Measurements from ENCODE around the gene DSC2.
"Not testable (repeated sequence)": the region's sequence is repeated elsewhere in the genome, so short reads cannot be mapped to it uniquely, and the experiment has no call there.

DSC2 gene

DNA sequence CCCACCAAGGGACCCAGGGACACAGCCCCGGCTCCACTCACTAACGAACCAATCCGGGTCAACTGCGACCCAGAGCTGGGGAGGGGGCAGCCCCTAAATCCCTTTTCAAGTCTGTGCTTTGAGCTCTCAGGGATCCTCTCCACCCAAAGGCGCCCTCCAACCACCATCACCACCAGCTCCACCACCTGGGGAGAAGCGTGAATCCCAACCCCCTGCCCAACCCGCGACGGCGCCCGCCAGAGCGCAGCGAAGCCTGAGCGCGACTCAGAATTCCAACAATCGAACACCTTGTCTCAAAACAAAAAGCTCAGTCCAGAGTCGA lies 60.2 kb downstream of the DSC2 start:
- no peak for DNase-seq

DNA sequence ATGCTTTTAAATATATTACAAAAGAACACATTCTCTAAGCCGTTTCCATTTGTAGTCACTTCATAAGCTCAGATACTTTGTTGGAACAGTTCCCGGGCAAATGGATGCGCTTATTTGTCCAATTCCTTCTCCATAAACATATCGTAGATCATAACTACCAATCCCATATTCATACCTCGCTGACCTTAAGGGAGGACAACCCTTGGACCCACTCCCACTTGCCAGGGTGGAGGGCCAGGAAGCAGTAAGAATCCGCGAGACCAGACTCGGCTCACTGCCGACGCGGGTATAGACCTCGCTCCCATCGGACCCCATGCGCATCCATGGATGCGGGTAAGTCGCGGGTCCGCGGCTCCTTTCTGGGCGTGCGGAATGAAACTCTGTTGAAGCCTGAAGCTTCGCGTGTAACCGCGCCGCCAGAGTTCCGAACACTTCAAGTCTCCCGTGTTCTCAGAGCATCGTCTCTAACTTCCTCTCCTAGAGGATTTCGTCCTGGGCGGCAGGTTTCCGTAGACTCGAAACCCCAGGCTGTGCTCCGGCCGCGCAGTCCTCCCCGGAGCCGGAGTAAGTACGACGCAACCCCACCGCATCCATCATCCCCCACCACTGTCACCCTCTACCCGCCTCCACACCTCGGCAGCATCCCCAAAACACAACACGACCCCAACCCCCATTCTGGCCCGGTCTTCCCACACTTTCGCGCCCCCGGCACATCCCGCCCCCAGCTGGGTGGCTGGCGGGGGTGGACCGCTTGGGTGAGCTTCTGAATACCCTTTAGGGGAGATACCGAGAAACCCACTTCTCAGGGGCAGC lies 60.7 kb downstream of the DSC2 start:
- no peak for DNase-seq

DNA sequence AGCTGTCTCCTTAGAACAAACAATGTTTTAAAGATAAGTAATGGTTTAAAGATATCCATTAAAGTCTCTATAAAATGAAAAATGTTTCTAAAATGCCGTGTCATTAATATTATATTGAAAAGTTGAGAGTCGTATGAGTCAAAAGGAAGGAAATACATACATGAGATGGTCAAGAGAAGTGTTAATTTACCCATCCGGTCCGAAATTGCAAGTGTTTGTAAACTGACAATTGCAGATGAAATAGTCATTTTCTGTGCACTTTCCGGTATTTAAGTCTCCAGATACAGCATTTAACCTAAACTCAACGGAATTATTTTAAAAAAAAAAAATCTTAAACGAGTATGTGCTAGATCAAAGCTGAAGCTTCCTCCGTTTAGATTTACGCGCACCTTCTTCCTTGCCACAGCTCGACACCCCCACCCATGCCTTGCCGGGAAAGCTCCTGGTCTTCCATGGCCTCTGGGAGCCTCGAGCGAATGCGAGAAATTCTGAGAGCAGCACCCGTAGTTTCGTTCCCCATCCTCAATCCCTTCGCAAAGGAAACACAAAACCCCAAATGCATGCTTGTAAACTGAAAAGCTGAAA lies 61.4 kb downstream of the DSC2 start:
- DNase-seq: no peak

DNA sequence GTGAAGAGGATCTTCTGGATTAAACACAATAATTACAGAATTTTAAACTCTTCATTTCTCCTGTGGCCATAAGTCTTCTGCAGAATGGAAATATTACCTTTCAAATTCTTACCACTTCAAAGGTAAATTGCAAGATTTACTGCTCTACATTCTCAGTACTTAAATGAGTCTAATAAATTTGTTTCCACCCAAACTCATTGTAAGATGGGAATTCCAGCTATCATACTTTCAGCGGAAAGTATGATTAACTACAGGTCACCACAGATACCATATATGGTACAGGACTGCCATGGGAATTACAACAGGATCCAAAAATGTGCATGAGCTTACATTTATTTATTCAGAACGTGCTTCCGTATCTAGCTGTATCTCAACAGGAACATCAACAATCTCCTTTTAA lies 62.8 kb downstream of the DSC2 start:
- no peak for DNase-seq

DNA sequence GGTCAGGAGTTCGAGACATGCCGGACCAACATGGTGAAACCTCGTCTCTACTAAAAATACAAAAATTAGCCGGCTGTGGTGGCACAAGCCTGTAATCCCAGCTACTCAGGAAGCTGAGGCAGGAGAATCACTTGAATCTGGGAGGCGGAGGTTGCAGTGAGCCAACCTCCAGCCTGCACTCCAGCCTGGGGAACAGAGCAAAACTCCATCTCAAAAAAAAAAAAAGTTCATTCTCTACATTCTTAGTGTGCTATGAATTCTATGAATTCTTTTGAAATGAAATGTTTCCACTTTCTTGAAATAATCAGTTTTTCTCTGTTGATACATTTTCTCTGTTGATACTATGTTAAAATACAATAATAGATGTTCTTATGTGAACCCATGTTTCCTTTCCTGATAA lies 64.5 kb downstream of the DSC2 start:
- not testable (repeated sequence) for DNase-seq

DNA sequence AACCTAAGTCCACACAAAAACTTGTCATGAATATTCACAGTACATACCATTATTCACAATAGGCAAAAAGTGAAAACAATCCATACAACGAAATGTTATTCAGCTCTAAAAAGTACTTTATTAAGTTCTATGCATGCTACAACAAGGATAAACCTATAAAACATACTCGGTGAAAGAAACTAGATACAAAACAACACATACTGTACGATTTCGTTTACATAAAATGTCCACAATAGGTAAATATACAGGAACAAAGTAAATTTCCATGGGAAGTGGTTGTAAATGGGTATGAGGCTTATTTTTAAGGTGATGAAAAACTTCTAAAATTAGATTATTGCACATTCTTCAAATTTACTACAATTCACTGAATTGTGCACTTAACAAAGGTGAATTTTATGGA lies 67.7 kb downstream of the DSC2 start:
- DNase-seq: no peak

DNA sequence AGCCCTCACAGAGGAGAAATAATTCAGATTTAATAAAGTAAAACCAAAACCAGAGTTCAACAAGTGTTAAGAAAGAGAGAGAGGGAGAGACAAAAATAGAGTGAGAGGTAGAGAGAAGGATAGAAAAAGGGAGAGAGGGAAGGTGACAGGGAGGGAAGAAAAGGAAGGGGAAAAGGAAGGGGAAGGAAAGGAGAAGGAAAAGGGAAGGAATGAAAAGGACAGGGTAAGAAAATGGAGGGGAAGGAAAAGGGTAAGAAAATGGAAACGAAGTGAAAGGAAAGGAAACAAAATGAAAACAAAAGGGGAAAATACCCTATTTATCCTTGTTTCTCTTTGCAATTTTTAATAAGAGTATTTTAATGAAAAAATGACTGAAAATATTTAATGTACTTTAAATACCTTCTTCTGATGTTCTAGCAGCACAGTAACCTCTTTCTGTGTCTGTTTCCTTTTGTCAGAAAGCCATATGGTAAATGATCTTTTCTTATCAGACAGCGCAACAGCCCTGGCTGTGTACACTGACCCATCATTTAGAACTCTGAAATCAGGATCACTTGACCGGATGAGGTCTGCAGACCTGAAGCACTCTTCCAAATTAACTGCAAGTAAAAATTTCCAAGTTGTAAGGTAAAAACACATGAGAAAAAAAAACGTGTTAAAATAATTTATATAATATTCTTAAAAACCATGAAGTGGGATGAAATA lies 71.5 kb downstream of the DSC2 start:
- DNase-seq: no peak

DNA sequence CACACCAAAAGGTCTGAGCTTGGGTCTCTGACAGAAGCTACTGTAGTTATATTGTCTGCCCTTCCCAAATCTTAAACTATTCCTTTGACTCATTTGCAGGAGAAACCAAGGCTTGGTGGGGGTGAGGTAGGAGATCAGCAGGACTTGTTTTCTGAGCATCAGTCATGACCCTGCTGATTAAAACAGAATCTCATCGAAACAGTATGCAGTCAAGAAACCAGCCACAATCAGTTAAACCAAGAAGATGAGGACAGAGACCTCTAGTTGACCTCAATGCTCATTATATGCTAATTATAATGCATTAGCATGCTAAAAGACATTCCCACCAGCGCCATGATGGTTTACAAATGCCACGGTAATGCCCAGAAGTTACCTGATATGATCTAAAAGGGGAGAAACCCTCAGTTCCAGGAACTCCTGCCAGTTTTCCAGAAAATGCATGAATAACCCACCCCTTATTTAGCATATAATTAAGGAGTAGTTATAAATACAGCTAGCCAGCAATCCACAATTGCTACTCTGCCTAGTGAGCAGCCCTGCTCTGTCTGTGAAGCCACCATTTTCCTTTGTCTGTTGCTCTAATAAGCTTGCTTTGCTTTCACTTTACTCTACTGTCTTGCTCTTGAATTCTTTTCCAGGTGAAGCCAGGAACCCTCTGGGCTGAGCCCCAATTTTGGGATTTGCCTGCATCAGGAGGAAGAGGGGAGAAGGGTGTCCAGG lies 86.3 kb downstream of the DSC2 start:
- DNase-seq: no peak

DNA sequence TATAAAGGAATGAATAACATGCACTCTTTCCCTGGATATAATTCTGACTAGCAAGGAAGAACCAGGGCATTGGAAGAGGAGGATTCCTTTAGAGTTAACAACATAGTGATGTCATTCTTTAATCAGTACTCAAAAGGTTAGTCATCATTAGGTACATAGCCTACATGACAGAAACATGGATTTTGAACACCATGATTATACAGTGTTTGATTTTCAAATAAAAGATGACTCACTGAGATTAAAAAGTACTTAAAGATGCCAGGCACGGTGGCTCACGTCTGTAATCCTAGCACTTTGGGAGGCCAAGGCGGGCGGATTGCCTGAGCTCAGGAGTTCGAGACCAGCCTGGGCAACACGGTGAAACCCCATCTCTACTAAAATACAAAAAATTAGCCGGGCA lies 90.8 kb downstream of the DSC2 start:
- DNase-seq: not testable (repeated sequence)

DNA sequence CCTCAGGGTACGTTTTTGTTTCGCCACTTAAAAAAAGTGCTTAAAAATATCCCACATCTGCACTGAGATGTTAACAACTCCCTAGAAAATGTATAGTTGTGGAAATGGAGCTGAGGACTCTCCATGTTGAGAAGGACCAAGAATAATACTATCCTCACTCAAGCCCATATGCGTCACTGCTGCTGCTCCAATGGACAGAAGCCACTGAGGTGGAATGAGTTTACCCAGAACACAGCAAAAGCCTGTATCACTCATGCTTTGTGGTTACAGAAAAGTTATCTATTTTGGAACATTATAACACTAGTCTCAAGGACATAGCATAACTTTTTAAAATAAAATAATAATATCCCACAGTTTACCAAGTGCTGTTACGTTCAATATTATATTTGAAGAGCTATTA lies 91.6 kb downstream of the DSC2 start:
- DNase-seq: no peak
